BJ (cell line): ENCODE results near the gene GNS. TPM values are rescaled to one million over a fixed set of nuclear protein-coding genes. Genes with fewer than 3 reads are reported as not detected.
"Not testable (repeated sequence)": the region's sequence is repeated elsewhere in the genome, so short reads cannot be mapped to it uniquely, and the experiment has no call there.

Source experiments
- CTCF ChIA-PET: fragments of 350-600 bp; formaldehyde crosslinking; extraction: SDS; loops from one replicate; lab custom pipeline; 2021; ENCODE audit warnings: antibody characterized with exemption, inconsistent platforms; lab: Yijun Ruan, JAX
- POLR2A ChIA-PET: fragments of 300-600 bp; sonication (Branson Sonifier 250); formaldehyde crosslinking; extraction: SDS; loops from one replicate; lab custom pipeline; 2021; ENCODE audit warnings: antibody characterized with exemption; lab: Charles Lee
- DNase-seq: peaks from one replicate; pipeline ENCODE4 v3.0.0-alpha.2; 2011; ENCODE audit warnings: low read depth
- H3K27me3 ChIP-seq: 2 replicates; pipeline ENCODE4 v1.6.0; 2011; ENCODE audit warnings: low read length; ENCODE audit not compliant: control insufficient read depth, insufficient read depth
- H3K36me3 ChIP-seq: 2 replicates; pipeline ENCODE4 v1.5.1; 2011; ENCODE audit warnings: low read length; ENCODE audit not compliant: control insufficient read depth, insufficient read depth
- H3K4me3 ChIP-seq: 2 replicates; pipeline ENCODE4 v1.5.1; 2011; ENCODE audit warnings: low read depth, mild to moderate bottlenecking, control low read depth, low read length
- CTCF ChIP-seq: IDR thresholded peaks from 2 replicates; pipeline ENCODE4 v1.5.1; 2011; ENCODE audit warnings: low read depth, mild to moderate bottlenecking, control low read depth, inconsistent platforms, low read length, moderate library complexity; ENCODE audit not compliant: insufficient read depth
- polyA plus RNA-seq: library from polyadenylated mRNA; depleted of rRNA; stranded (reverse); fragments of >200 nt; gene quantifications from 2 replicates; pipeline ENCODE4 v1.2.3, GENCODE V29; 2011

GNS gene
- polyA plus RNA-seq, 1 experiment: 100 TPM

GRCh38 chr12:64780531-64781279 lies 21.5 kb upstream of the GNS start:
- H3K36me3 ChIP-seq: no peaks in the 10 kb centered on the region
- peaks cover 30% of the 10 kb centered on the region for H3K27me3 ChIP-seq
- no peak for TF ChIP-seq CTCF
- ChIA-PET CTCF (interaction anchor here (0.9 to 2.4 kb wide), 4 partner anchors 15 to 29 kb away, joined by 3 to 9 read pairs (median 4); no protein-coding TSS in a partner anchor), POLR2A (no interaction called here)
- H3K4me3 ChIP-seq: peak overlapping the region; percentile 26
- DNase-seq: no peak

- ChIA-PET CTCF (interaction anchor here (0.9 to 2.4 kb wide), 4 partner anchors 16 to 29 kb away, joined by 3 to 9 read pairs (median 4); no protein-coding TSS in a partner anchor), POLR2A (no interaction called here)
- no peaks in the 10 kb centered on the region for H3K36me3 ChIP-seq
- no peak for DNase-seq
- TF ChIP-seq CTCF: no peak
- no peak overlapping the region for H3K4me3 ChIP-seq
- peaks cover 30% of the 10 kb centered on the region for H3K27me3 ChIP-seq
These were observed 20.9 kb upstream of the GNS start for GRCh38 chr12:64780132-64780530.

- ChIA-PET CTCF (interaction anchor here (0.9 to 1.5 kb wide), 3 partner anchors 16 to 30 kb away, joined by 3 to 5 read pairs (median 3); no protein-coding TSS in a partner anchor), POLR2A (no interaction called here)
- H3K36me3 ChIP-seq: no peaks in the 10 kb centered on the region
- TF ChIP-seq CTCF: no peak
- H3K4me3 ChIP-seq: no peak overlapping the region
- peaks cover 30% of the 10 kb centered on the region for H3K27me3 ChIP-seq
- DNase-seq: no peak
These were observed 20.3 kb upstream of the GNS start for GRCh38 chr12:64779354-64779974.

- H3K36me3 ChIP-seq, H3K27me3 ChIP-seq, H3K4me3 ChIP-seq, DNase-seq, CTCF ChIA-PET, POLR2A ChIA-PET: not testable (repeated sequence)
These were observed 16.0 kb upstream of the GNS start for GRCh38 chr12:64775147-64775736.

GRCh38 chr12:64773386-64773785 lies 14.2 kb upstream of the GNS start:
- ChIA-PET POLR2A (no interaction called here), CTCF (interaction anchor here (1.0 to 1.3 kb wide), 2 partner anchors 8 to 23 kb away, joined by 3 to 4 read pairs; no protein-coding TSS in a partner anchor)
- H3K4me3 ChIP-seq: no peak overlapping the region
- no peak for TF ChIP-seq CTCF
- no peaks in the 10 kb centered on the region for H3K36me3 ChIP-seq
- H3K27me3 ChIP-seq: peaks cover 3% of the 10 kb centered on the region; the same call in 1 of the 2 replicates
- no peak for DNase-seq
